MM.1S (cell line): Measurements from ENCODE around the gene FLNC.

Experiments used
- CTCF ChIP-seq: fragments of 300-600 bp; sonication (generic); IDR thresholded peaks from 2 replicates; pipeline ENCODE4 v1.5.1; 2016; ENCODE audit warnings: antibody characterized with exemption, low read length, mixed read lengths
- EZH2 ChIP-seq: fragments of 300-600 bp; sonication (generic); optimal IDR thresholded peaks from 2 replicates; pipeline ENCODE3; 2017; ENCODE audit warnings: low read depth, mild to moderate bottlenecking, antibody characterized with exemption, low read length, mixed read lengths
- EZH2phosphoT487 ChIP-seq: fragments of 300-600 bp; sonication (generic); IDR thresholded peaks from 2 replicates; pipeline ENCODE4 v1.6.1; 2018; ENCODE audit warnings: antibody characterized with exemption, low read length

GRCh38 chr7:128891110-128891941 lies 61.1 kb downstream of the FLNC start:
- TF ChIP-seq CTCF (no peak), EZH2 (no peak), EZH2phosphoT487 (no peak)
